Activated naive CD4-positive, alpha-beta T cell treated with anti-CD3 and anti-CD28 coated beads, Interleukin-2, amount 50 U/mL, for 72 hours (primary cell): ENCODE measurements around the gene TMEFF1. TPM values are rescaled to one million over a fixed set of nuclear protein-coding genes. Genes with fewer than 3 reads are reported as not detected.

Experiments used
- ATAC-seq, 2 donors: fragments of 150-1000 bp; cut with Tn5 transposase; 2 replicates each; pipeline ENCODE4 v1.10.0; 2021; ENCODE audit warnings: mild to moderate bottlenecking in 2 of 2, moderate library complexity in 2 of 2
- DNase-seq, 2 donors: peaks; one replicate each; pipeline ENCODE4 v3.0.0; 2021 to 2022; ENCODE audit warnings: low spot score in 2 of 2
- H3K27ac Mint-ChIP-seq, 2 donors: one replicate each; pipeline ENCODE4 v1.8.0; 2022; ENCODE audit warnings: mild to moderate bottlenecking in 2 of 2, mixed read lengths in 2 of 2
- H3K36me3 Mint-ChIP-seq, 2 donors: one replicate each; pipeline ENCODE4 v1.8.0; 2022; ENCODE audit warnings: mixed read lengths in 2 of 2
- H3K9me3 Mint-ChIP-seq, 2 donors: one replicate each; pipeline ENCODE4 v1.8.0; 2022; ENCODE audit warnings: mixed read lengths in 2 of 2
- total RNA-seq, 2 donors: library from RNA; stranded (reverse); gene quantifications; one replicate each; pipeline ENCODE4 v1.2.3, GENCODE V29; 2022

The TMEFF1 gene
- total RNA-seq, 2 donors from 2014 or later: 0.89 to 0.91 TPM

DNA sequence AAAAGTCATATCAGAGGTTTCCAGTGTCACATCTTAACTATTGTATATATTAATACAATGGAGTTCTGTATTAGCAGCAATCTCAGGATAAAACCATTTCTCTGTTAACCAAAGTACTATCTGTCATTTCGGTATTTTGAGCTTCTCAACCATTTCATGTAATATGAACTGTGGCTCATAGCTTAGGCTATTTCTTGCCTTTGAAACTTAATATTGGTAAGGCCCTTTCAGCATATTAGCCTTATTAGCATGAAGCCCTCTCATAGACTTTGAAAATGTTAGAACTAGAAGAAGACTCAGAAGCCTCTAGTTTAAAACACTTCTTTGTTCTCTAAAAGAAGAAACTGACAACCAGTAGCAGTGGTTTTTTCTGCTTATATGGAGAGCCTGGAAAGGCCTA, 105.7 kb downstream of the TMEFF1 start:
- Mint-ChIP-seq H3K27ac (no peak overlapping the region), H3K36me3 (no peaks in the 10 kb centered on the region), H3K9me3 (no peaks in the 10 kb centered on the region)
- no peak for ATAC-seq
- no peak for DNase-seq

- no peak for DNase-seq
- H3K9me3 Mint-ChIP-seq: no peaks in the 10 kb centered on the region
- no peak for ATAC-seq
- H3K27ac Mint-ChIP-seq: no peak overlapping the region
- no peaks in the 10 kb centered on the region for H3K36me3 Mint-ChIP-seq
Observed at GRCh38 chr9:100579665-100580064, 106.7 kb downstream of the TMEFF1 start.

DNA sequence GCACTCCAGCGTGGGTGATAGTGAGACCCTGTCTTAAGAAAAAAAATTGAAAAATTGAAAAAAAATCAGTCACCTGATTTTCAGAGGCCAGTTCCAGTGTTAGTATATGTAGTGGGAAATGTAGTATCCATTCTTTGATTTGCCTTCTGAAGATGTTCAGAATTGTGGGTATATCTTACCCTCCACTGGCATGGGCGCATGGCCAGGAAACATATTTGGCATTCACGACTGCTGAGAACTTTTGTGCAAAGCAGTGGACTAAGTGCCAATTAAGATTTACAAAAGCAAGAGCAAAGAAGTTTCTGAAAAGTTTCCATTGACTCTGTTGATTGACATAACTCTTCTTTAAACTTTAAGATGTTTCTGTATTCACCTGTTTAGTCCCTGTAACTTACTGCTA, 107.3 kb downstream of the TMEFF1 start:
- Mint-ChIP-seq H3K27ac (no peak overlapping the region), H3K9me3 (no peaks in the 10 kb centered on the region), H3K36me3 (no peaks in the 10 kb centered on the region)
- DNase-seq: no peak
- ATAC-seq: no peak

DNA sequence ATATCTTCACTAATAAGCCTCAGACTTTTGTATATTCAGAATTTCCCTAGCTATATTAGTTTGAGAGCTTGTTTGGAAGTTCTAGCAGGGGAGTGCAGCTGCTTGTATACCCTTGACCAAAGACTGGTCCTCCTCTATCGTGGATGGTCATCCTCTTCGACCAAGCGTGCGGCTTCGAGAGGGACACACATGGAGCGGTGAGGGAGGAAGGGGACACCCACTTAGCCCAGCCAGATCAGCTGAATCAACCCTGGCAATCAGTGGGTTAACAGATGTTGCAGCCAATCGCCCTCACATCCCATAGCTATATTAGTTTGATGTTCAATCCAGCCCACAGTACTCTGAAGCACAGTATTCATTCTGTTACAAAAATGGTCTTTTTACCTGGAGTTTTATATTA, 108.1 kb downstream of the TMEFF1 start:
- DNase-seq (no peak), ATAC-seq (no peak)
- Mint-ChIP-seq H3K9me3 (no peaks in the 10 kb centered on the region), H3K27ac (no peak overlapping the region), H3K36me3 (no peaks in the 10 kb centered on the region)

DNA sequence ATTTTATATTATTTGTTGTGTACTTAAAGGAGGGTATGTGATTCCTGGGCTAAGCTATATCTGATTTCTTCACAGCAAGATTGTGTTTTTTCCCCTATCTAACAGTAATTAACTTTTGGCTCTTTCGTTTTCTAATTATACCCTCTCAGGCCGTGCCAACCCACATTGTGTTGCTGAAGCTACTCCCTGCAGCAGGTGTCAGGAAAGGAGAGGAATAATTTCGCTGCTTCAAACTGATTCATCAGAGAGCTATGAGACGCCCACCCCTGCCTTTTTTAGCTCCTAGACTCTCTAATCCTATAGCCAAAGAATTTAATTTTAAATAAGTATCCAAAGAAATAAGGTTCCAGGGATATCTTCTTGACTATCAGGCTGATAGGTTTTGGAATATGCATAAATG, 108.7 kb downstream of the TMEFF1 start:
- DNase-seq: no peak
- H3K9me3 Mint-ChIP-seq: no peaks in the 10 kb centered on the region
- H3K27ac Mint-ChIP-seq: no peak overlapping the region
- no peak for ATAC-seq
- H3K36me3 Mint-ChIP-seq: no peaks in the 10 kb centered on the region

GRCh38 chr9:100583014-100583802, 110.3 kb downstream of the TMEFF1 start:
- no peak for DNase-seq
- ATAC-seq: no peak
- no peaks in the 10 kb centered on the region for H3K9me3 Mint-ChIP-seq
- H3K36me3 Mint-ChIP-seq: no peaks in the 10 kb centered on the region
- H3K27ac Mint-ChIP-seq: no peak overlapping the region

DNA sequence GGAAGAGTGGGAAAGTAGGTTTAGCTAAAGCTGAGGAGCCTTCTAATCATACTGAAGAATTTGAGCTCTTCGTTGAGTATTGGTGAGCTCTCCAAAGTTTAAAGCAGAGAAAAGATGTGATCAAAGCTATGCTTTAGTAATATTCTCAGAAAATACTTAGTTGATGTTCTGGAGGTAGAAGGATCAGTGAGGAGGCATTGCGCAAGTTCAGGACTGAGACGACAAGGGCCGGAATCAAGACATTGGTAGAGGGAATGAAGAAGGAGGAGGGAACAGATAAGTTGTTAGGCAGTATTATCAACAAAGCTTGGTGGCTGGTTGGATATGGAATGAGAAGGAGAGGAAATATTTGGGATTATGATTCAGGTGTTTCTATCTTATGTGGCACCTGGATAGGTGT, 112.0 kb downstream of the TMEFF1 start:
- Mint-ChIP-seq H3K27ac (no peak overlapping the region), H3K36me3 (no peaks in the 10 kb centered on the region), H3K9me3 (no peaks in the 10 kb centered on the region)
- DNase-seq (no peak), ATAC-seq (no peak)

- ATAC-seq: no peak
- Mint-ChIP-seq H3K9me3 (no peaks in the 10 kb centered on the region), H3K36me3 (no peaks in the 10 kb centered on the region), H3K27ac (no peak overlapping the region)
- DNase-seq: no peak
Observed at GRCh38 chr9:100586093-100586492, 113.1 kb downstream of the TMEFF1 start.

DNA sequence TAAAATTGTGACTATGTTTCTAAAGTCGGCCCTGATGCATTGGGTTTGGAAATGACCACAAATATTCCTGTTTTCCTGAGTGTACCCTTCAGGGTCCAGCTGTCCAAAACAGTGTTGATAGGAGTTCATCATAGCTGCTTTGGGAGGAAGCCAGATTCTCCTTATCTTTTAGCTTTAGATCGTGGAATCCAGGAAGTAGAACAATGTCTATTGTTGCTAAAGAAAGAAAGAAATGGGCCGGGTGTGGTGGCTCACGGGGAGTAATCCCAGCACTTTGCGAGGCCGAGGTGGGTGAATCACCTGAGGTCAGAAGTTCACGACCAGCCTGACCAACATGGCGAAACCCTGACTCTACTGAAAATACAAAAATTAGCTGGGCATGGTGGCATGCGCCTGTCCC, 114.4 kb downstream of the TMEFF1 start:
- no peak for ATAC-seq

GRCh38 chr9:100589582-100589981, 116.6 kb downstream of the TMEFF1 start:
- no peak for DNase-seq
- Mint-ChIP-seq H3K9me3 (no peaks in the 10 kb centered on the region), H3K27ac (no peak overlapping the region), H3K36me3 (no peaks in the 10 kb centered on the region)
- ATAC-seq: no peak

More for the DNA sequence above, 114.4 kb downstream of the TMEFF1 start:
- no peaks in the 10 kb centered on the region for H3K36me3 Mint-ChIP-seq
- no peak for DNase-seq
- H3K27ac Mint-ChIP-seq: no peak overlapping the region
- H3K9me3 Mint-ChIP-seq: no peaks in the 10 kb centered on the region

GRCh38 chr9:100590481-100590880, 117.5 kb downstream of the TMEFF1 start:
- no peaks in the 10 kb centered on the region for H3K9me3 Mint-ChIP-seq
- H3K27ac Mint-ChIP-seq: no peak overlapping the region
- ATAC-seq: no peak
- no peak for DNase-seq
- H3K36me3 Mint-ChIP-seq: no peaks in the 10 kb centered on the region

- H3K9me3 Mint-ChIP-seq: no peaks in the 10 kb centered on the region
- ATAC-seq (no peak), DNase-seq (no peak)
- H3K36me3 Mint-ChIP-seq: no peaks in the 10 kb centered on the region
- no peak overlapping the region for H3K27ac Mint-ChIP-seq
Observed at GRCh38 chr9:100591139-100591538, 118.2 kb downstream of the TMEFF1 start.

DNA sequence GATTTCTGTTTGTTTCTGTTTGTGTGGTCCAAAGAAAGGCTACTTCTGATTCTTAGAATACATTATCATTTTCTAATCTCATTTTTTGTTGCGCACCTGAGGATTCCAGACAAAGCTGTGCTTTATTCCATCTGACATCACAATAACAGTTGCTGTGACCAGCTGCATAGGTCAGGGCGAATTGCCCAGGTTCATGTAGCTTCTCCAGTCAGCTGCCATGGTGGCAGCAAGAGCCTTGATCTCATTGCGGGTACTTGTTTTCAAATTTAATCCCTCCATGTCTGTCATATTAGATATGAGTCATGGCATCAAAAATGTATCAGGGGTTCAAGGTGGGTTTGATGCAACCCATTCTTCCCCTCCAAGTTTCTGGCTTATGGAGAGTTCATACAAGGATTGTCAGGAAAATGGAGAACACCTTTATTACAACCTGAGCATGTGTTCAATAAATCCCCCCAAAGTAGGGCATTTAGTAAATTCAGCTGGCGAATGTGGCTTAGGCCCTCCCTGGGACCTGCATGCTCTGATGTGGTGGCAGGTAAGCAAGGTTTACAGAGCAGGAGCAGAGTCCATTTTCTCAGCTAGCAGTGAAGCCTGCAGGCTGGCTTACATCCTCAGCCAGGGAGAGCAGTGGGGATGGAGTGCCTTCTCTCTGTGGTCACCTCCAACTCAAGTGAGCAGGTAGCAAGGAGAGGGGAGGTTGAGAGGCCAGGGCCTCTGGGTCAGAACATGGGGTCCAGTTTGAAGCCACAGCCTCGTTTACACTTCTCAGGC, 118.9 kb downstream of the TMEFF1 start:
- ATAC-seq (no peak), DNase-seq (no peak)
- Mint-ChIP-seq H3K36me3 (no peaks in the 10 kb centered on the region), H3K27ac (no peak overlapping the region), H3K9me3 (no peaks in the 10 kb centered on the region)

DNA sequence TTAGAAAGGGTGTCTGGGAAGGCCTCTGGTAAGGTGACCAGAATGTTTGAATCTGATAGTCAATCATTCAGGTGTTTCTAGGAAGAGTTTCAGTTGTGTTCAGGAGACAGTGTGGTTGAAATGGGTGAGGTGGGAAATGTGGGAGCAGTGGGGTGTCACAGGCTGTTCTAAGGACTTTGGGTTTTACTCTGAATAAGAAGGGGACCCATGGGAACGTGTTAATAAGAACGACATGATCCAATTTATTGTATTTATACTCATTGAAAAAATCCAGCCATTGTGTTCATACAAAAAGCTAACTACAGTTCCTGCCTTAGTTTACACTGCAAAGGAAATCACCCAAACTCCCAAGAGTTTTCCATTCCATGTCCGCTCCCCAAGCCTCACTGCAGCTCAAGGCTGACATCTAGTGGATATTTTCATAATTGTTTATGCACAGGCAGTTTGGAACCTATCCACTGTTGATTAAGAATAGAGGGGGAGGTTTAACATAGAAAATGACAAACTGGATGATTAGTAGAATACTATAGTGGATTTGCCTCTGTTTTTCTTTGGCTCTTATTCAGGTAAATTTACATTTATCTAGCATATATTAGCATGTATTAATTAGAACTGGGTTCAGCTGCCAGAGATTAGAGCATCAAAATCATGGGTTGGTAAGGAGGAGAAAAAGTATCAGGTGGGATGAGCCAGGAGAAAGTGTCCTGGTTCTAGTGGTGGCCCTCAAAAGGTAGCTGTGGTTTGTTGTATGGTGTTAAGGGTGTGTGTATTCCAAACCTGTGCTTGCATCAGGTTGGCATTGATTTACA, 122.6 kb downstream of the TMEFF1 start:
- Mint-ChIP-seq H3K9me3 (no peaks in the 10 kb centered on the region), H3K27ac (no peak overlapping the region), H3K36me3 (no peaks in the 10 kb centered on the region)
- ATAC-seq: peak; percentile 47
- peak in 1 of 2 donors; percentile 41 for DNase-seq

- Mint-ChIP-seq H3K36me3 (no peaks in the 10 kb centered on the region), H3K27ac (no peak overlapping the region), H3K9me3 (no peaks in the 10 kb centered on the region)
- ATAC-seq: no peak
- no peak for DNase-seq
Observed at GRCh38 chr9:100597236-100597635, 124.3 kb downstream of the TMEFF1 start.

DNA sequence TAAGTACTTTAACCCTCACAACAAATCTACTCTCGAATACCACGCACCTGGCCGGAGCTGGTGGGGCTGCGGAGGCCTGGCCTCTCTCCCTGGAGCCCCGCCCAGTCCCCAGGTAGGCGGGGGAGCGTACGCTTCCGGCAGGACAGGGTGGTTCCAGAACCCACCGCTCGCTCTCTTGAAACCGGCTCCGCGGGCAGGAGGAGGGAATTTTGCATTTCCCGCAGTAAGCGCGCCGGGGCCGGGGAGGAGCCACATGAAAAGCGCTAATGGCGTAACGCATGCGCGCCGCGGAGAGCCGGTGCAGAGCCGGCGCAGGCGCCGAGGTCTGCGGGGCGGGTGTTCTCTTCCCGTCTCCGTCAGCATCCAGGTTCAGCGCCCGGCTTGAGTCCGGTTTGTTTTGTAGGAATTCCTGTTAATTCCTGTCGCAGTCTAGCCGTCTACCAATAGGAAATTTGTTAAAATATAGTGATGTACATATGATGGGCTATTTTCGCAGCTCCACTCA, 125.7 kb downstream of the TMEFF1 start:
- Mint-ChIP-seq H3K36me3 (no peaks in the 10 kb centered on the region), H3K9me3 (no peaks in the 10 kb centered on the region), H3K27ac (peak overlapping the region; percentile 2 to 34)
- peak; percentile 74 to 83 for DNase-seq
- ATAC-seq: peak; percentile 79 to 83

DNA sequence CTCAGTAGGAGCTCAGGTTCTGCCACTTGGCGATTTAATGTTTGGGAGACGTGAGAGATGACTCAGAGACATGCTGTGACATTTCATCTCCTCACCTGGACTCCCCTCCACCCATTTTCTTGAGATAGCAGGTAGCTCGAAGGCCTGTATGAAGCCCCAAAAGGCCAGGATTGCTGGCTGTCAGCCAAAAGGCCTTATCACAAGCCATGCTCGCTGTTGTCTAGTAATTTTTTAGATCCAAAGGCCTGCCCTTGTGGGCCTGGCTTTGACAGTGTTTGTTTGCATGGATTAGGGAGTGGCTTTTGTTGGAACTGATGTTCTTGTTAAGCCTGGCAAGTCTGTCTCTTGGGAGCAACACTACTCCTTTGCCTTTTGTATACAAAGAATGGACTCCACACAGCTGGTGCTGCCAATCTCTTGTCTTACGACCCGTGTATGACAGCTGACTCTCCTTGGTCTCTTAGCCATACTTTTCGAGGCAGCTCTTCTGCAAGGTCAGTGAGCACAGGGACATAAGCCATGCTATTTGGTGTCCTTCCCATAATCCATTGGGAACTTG, 127.7 kb downstream of the TMEFF1 start:
- Mint-ChIP-seq H3K27ac (no peak overlapping the region), H3K9me3 (no peaks in the 10 kb centered on the region), H3K36me3 (no peaks in the 10 kb centered on the region)
- no peak for ATAC-seq
- no peak for DNase-seq
